Stimulated activated CD4-positive, alpha-beta T cell treated with anti-CD3 and anti-CD28 coated beads, TNF-alpha, amount 100 ng/mL, for 24 hours (primary cell): ENCODE results near the gene CAPN1.
"Not testable (repeated sequence)": the region's sequence is repeated elsewhere in the genome, so short reads cannot be mapped to it uniquely, and the experiment has no call there.

Source experiments
- DNase-seq, 3 experiments: peaks; one replicate each; pipeline ENCODE4 v3.0.0-alpha.2; 2020; ENCODE audit warnings: low read depth in 3 of 3

CAPN1 gene

DNA sequence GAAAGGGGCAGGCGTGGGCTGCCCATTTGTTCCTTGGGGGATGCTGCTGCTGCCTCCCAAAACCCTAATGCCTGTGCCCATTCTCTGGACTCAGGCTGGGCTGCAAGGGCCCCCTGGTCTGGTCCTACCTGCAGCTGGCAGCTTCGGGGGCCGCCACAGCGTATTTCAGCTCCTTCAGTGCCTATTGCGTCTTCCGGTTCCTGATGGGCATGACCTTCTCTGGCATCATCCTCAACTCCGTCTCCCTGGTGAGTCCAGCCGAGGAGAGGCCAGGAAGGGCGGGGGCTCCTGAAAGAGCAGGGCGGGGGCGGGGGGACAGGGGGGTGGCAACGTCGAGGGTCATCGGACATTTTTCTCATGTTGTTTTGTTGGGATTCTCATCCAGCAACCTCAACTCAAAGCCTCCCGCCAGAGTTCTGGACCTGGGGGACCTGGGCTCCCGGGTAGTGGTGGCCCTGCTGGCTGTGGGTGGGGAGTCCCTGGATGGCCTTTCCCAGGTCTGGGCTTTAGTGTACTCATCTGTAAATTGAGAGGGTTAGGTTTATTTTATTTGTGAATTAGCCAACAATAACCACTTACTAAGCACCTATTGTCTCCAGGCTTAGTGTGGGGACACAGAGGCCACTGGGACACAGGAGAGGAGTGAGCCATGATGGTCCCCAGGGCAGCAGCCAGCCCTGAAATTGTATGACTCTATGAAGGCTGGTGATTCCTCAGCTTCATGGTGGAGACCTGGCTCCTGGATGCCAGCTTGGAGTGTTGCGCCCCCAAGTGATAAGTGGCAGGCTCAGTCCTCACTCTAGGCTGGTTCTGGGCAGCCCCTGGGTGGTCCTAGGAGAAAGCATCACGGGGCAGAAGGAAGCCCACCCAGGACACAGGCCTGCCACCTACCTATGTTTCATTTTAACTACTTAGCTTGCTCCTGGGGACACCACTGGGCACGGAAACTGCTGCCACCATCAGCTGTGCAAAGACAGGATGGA is 36.0 kb downstream of the CAPN1 start:
- DNase-seq: no peak

- DNase-seq: no peak
Observed at GRCh38 chr11:65218446-65218845, 36.7 kb downstream of the CAPN1 start.

DNA sequence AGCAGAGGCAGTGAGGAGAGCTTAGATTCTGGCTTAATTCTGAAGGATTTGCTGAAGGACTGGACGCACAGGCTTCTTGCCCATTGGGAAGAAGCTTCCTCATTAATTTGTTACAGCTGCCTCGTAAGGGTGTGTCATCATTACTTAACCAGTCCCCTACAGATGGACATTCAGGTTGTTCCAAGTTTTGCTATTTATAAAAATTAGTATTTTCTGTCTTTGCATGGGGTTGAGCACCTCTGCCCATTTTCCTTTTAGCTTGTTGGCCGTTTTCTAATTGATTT is 38.1 kb downstream of the CAPN1 start:
- no peak for DNase-seq

DNA sequence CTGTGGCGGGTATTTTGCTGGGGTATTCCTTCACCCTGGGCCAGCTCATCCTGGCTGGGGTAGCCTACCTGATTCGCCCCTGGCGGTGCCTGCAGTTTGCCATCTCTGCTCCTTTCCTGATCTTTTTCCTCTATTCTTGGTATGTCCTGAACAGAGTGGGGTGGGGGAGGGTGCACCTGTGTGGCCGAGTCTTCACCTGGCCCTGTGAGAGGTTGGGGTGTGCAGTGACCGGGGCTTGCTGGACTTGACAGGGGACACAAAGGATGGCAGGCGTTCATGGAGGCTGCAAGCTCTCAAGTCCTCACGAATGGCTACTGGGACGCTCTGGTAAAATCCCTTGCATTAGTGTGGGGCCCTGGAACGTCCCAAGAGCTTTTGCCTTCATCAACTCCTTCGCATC is 39.3 kb downstream of the CAPN1 start:
- DNase-seq: no peak

GRCh38 chr11:65223011-65223410 is 41.3 kb downstream of the CAPN1 start:
- no peak for DNase-seq

DNA sequence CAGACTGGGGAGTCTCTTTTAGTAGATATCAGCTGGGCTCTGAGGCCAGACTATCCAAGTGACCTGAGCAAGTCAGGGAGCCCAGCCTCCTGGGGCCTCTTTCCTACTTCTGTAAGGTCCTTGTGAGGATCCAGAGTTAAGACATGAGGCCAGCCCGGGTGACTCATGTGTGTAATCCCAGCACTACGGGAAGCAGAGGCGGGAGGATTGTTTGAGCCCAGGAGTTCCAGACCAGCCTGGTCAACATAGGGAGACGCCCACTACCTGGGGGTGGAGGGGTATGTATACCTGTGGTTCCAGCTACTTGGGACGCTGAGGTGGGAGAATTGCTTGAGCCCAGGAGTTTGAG is 43.2 kb downstream of the CAPN1 start:
- DNase-seq: no peak

DNA sequence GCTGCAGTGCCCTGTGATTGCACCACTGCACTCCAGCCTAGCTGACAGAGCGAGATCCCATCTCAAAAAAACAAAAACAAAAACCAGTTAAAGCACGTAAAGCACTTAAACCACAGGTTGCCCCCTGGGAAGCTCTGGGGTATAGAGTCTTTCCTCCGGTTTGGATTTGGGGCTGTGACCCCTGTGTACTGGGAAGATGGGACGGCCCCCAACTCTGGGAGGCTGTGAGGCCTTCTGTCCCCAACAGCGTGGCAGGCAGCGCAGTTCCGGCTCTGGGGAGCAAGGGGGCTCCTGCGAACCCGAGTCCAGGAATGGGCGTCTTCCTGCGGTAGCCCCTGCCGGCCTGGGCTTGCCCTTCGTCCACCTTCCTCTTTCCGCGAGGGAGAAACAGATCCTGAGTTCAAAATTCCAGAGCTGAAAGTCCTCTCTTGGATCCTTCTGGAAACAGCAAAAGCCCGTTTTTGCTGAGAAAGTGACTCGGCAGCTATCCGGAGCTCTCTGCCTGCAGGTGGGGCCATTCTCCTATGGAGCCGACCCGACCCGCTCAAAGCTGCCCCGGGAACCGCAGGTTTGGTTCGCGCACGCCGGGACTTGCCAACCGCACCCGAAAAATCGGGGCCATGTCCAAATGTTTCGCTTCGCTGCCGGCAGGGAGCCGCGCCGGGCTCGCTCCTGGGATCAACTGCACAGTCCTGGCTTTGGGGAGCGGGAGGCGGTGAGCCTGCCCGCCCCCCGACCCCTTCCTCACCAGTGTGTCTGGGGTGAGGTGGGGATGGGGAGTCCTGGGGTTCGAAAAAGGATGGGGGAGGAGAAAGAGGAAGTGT is 43.8 kb downstream of the CAPN1 start:
- peak; percentile 27 to 63 (median 31) for DNase-seq

DNA sequence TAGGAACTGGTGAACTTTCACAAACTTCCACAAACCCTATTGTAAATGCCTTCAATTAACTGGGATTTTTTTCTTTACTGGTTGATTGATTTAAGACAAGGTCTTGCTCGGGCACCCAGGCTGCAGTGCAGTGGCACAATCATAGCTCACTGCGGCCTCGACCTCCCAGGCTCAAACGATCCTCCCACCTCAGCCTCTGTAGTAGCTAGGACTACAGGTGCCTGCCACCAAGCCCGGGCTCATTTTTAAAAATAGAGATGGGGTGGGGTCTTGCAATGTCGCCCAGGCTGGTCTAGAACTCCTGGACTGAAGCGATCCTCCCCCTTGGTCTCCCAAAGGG is 44.3 kb downstream of the CAPN1 start:
- DNase-seq: no peak

GRCh38 chr11:65227879-65228278 is 46.2 kb downstream of the CAPN1 start:
- no peak for DNase-seq

GRCh38 chr11:65236194-65237059 is 54.7 kb downstream of the CAPN1 start:
- DNase-seq: no peak

GRCh38 chr11:65238302-65238701 is 56.6 kb downstream of the CAPN1 start:
- not testable (repeated sequence) for DNase-seq

- no peak for DNase-seq
Observed at GRCh38 chr11:65241134-65241533, 59.4 kb downstream of the CAPN1 start.

DNA sequence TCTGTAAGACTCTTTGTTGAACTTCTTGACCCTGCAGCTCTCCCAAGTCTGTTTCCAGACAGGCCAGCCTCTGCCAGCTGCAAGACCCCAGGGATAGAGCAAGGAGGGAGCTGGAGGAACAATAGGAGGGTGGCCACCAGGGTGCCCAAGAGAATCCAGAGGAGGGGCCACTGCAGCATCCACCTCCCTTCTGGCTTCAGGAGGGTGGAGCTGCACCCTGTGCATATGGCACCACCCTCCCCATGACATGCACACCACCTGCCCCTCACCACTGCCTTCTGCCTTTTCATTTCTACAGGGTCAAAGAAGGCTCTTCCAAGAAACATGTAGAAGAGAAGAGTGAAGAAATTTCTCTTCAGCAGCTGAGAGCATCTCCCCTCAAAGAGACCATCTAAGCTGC is 60.0 kb downstream of the CAPN1 start:
- DNase-seq: no peak

GRCh38 chr11:65242389-65242788 is 60.7 kb downstream of the CAPN1 start:
- no peak for DNase-seq

DNA sequence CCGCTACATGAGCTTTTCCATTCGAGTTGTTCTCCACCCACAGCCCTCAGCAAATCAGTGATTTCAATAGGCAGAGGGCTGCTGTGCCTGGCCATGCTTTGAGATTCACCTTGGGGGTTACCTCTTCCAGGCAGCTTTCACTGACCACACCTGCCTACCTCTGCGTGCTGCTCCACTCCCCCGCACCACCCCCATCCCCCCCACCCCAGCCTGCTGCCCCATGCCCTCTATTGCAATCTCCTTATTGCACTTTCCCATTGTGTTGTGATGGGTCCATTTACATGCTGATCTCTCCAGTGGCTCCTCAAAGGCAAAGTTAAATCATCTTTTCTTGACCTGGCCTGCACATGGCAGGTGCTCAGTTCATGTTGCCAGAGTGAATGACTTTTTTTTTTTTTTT is 62.1 kb downstream of the CAPN1 start:
- DNase-seq: no peak

GRCh38 chr11:65245046-65245445 is 63.3 kb downstream of the CAPN1 start:
- not testable (repeated sequence) for DNase-seq

DNA sequence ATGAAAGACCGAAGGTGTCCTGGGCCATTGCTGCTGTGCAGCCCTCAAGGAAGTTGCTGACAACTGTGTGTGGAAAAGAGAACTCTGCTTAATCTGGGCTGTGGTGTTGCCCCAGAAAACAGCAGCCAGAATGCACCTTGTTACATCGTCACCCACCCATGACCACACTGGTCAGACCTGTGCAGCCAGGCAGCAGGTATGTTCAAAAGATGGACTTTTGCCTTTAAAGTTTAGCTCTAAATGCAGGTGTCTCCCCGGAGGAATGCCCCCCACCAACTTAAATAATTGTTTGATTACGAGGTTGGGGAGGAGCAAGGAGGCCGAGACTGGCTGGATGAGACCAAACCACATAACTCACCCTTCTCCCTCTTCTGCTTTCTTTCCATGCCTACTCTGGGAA is 64.8 kb downstream of the CAPN1 start:
- DNase-seq: no peak

GRCh38 chr11:65248184-65248710 is 66.5 kb downstream of the CAPN1 start:
- not testable (repeated sequence) for DNase-seq

DNA sequence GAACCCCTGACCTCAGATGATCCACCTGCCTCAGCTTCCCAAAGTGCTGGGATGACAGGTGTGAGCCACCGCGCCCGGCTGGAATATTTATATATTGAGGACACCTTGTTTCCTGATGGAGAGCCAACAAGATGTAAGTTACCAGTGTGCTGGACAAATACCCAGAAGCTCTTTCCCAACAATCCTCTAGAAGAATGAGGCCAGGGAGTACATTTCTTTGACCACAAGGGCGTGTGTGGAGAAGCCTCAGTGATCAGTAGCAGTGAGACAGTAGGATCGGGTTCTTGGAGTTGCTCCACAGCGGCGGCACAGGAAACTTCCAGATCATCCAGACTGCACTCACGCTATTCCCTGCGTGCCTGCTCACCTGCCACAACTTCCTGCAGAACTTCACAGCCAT is 69.7 kb downstream of the CAPN1 start:
- no peak for DNase-seq

DNA sequence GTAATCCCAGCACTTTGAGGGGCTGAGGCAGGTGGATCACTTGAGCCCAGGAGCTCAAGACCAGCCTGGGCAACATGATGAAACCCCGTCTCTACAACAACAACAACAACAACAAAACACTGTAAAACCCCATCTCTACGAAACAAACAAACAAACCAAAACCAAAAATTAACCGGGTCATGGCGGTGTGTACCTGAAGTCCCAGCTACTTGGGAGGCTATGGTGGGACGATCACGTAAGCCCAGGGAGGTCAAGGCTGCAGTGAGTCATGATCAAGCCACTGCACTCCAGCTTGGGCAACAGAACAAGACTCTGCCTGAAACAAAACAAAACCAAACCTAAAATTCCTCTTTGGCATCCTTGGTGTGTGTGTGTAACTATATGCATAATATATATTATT is 73.0 kb downstream of the CAPN1 start:
- DNase-seq: no peak

DNA sequence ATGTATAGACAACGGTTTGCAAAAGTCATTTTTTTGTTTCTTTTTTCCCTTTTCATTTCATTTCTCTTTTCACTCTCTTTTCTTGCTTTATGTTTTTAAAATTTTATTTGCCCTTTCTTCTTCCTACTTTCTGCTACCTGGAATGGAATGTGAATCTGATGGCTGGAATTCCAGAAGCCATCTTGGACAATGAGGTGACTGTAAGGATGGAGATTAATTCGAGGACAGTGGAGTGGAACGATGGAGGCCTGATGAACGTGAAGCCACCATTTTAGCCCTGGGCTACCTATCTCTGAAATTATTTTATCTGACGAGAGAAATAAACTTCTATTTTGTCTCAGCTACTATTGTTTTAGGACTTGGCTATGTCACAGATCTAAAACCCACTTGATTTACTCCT is 77.3 kb downstream of the CAPN1 start:
- DNase-seq: no peak

DNA sequence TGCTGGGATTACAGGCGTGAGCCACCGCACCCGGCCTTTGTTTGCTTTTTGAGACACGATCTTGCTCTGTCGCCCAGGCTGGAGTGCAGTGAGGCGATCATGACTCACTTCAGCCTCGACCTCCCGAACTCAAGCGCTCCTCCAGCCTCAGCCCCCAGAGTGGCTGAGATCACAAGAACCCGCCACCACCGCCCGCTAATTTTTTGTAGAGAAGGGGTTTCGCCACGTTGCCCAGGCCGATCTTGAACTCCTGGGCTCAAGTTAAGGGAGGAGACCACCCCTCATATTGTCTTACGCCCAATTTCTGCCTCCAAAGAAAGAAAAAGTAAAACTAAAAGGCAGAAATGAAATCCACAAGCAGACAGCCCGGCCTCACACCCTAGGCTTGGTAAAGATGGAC is 78.6 kb downstream of the CAPN1 start:
- no peak for DNase-seq
